DOHH2 (cell line): ENCODE measurements around the gene PRDM2.

Experiments used
- H3F3A ChIP-seq: fragments of 200-600 bp; sonication (generic), shearing (Covaris generic); 2 replicates; pipeline ENCODE4 v1.6.0; 2016; ENCODE audit warnings: antibody characterized with exemption, mild to moderate bottlenecking; ENCODE audit not compliant: control insufficient read depth, insufficient read depth
- H3K27ac ChIP-seq: fragments of 200-600 bp; sonication (generic); 2 replicates; pipeline ENCODE4 v1.5.1; 2014; ENCODE audit warnings: low read depth, mild to moderate bottlenecking, low read length, moderate library complexity
- H3K27me3 ChIP-seq: fragments of 200-600 bp; sonication (generic); 2 replicates; pipeline ENCODE4 v1.6.1; 2014; ENCODE audit warnings: mild to moderate bottlenecking, low read length, mixed read lengths; ENCODE audit not compliant: control insufficient read depth
- H3K36me3 ChIP-seq: fragments of 200-600 bp; sonication (generic); 2 replicates; pipeline ENCODE4 v1.6.1; 2014; ENCODE audit warnings: mild to moderate bottlenecking, low read length, moderate library complexity, mixed read lengths; ENCODE audit not compliant: control insufficient read depth
- H3K4me1 ChIP-seq: fragments of 200-600 bp; sonication (generic); 2 replicates; pipeline ENCODE4 v1.6.1; 2014; ENCODE audit warnings: mild to moderate bottlenecking, low read length, mixed read lengths; ENCODE audit not compliant: control insufficient read depth
- H3K4me2 ChIP-seq: fragments of 200-600 bp; sonication (generic); 2 replicates; pipeline ENCODE4 v1.6.0; 2014; ENCODE audit warnings: mild to moderate bottlenecking, low read length, moderate library complexity
- H3K4me3 ChIP-seq: fragments of 200-600 bp; sonication (generic); 2 replicates; pipeline ENCODE4 v1.5.1; 2014; ENCODE audit warnings: mild to moderate bottlenecking, low read length, mixed read lengths
- H3K79me2 ChIP-seq: fragments of 200-600 bp; sonication (generic); 2 replicates; pipeline ENCODE4 v1.6.1; 2014; ENCODE audit warnings: mild to moderate bottlenecking, low read length, mixed read lengths; ENCODE audit not compliant: control insufficient read depth
- H3K9me2 ChIP-seq: fragments of 200-600 bp; sonication (generic); replicated peaks from 2 replicates; pipeline ENCODE4 v1.6.1; 2014; ENCODE audit warnings: mild to moderate bottlenecking, low read length, mixed read lengths; ENCODE audit not compliant: control insufficient read depth
- H3K9me3 ChIP-seq: fragments of 200-600 bp; sonication (generic); 2 replicates; pipeline ENCODE4 v1.6.1; 2014; ENCODE audit warnings: antibody characterized with exemption, low read length, mixed read lengths; ENCODE audit not compliant: control insufficient read depth, insufficient read depth
- H4K20me1 ChIP-seq: fragments of 200-600 bp; sonication (generic); 2 replicates; pipeline ENCODE4 v1.6.0; 2014; ENCODE audit warnings: low read depth, mild to moderate bottlenecking, antibody characterized with exemption, low read length, moderate library complexity; ENCODE audit not compliant: control insufficient read depth, insufficient read depth
- EZH2phosphoT487 ChIP-seq: fragments of 200-600 bp; sonication (generic); IDR thresholded peaks from 2 replicates; pipeline ENCODE4 v1.6.1; 2017; ENCODE audit warnings: borderline replicate concordance, mild to moderate bottlenecking, antibody characterized with exemption, low read length, moderate library complexity, mixed read lengths
- TF ChIP-seq, protein P1 (sequence below): fragments of 200-600 bp; sonication (generic); IDR thresholded peaks from one replicate; pipeline ENCODE4 v1.5.1; 2014; ENCODE audit warnings: antibody characterized with exemption, mild to moderate bottlenecking, low read depth, low read length; ENCODE audit not compliant: poor library complexity, severe bottlenecking

Gene PRDM2

GRCh38 chr1:13820456-13820855 is 120.5 kb downstream of the PRDM2 start:
- Histone ChIP-seq H3K4me3 (no peak overlapping the region), H3K9me2 (no peaks in the 10 kb centered on the region), H3K36me3 (no peaks in the 10 kb centered on the region), H3K4me2 (no peak overlapping the region), H3K4me1 (no peaks in the 10 kb centered on the region), H3K27ac (no peak overlapping the region), H3K79me2 (no peaks in the 10 kb centered on the region), H3K9me3 (no peaks in the 10 kb centered on the region), H4K20me1 (no peaks in the 10 kb centered on the region), H3K27me3 (no peaks in the 10 kb centered on the region), H3F3A (no peaks in the 10 kb centered on the region)
- TF ChIP-seq EZH2phosphoT487: no peak
- TF ChIP-seq, protein P1, sequence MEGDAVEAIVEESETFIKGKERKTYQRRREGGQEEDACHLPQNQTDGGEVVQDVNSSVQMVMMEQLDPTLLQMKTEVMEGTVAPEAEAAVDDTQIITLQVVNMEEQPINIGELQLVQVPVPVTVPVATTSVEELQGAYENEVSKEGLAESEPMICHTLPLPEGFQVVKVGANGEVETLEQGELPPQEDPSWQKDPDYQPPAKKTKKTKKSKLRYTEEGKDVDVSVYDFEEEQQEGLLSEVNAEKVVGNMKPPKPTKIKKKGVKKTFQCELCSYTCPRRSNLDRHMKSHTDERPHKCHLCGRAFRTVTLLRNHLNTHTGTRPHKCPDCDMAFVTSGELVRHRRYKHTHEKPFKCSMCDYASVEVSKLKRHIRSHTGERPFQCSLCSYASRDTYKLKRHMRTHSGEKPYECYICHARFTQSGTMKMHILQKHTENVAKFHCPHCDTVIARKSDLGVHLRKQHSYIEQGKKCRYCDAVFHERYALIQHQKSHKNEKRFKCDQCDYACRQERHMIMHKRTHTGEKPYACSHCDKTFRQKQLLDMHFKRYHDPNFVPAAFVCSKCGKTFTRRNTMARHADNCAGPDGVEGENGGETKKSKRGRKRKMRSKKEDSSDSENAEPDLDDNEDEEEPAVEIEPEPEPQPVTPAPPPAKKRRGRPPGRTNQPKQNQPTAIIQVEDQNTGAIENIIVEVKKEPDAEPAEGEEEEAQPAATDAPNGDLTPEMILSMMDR: no peak

- TF ChIP-seq EZH2phosphoT487: no peak
- TF ChIP-seq, protein P1: no peak
- Histone ChIP-seq H3K27me3 (0 out of 2 replicates have a peak, but pooled peaks cover 4% of the 10 kb centered on the region), H4K20me1 (no peaks in the 10 kb centered on the region)
Observed at GRCh38 chr1:13823126-13823880, 123.3 kb downstream of the PRDM2 start.

GRCh38 chr1:13823936-13824335 is 123.9 kb downstream of the PRDM2 start:
- no peak for TF ChIP-seq EZH2phosphoT487
- TF ChIP-seq, protein P1: no peak
- H3K9me3 ChIP-seq: no peaks in the 10 kb centered on the region
- no peak overlapping the region for H3K4me2 ChIP-seq
- H3K36me3 ChIP-seq: no peaks in the 10 kb centered on the region
- H3K27ac ChIP-seq: no peak overlapping the region
- no peaks in the 10 kb centered on the region for H3F3A ChIP-seq
- no peak overlapping the region for H3K4me3 ChIP-seq
- 0 out of 2 replicates have a peak, but pooled peaks cover 4% of the 10 kb centered on the region for H3K27me3 ChIP-seq
- H3K9me2 ChIP-seq: no peaks in the 10 kb centered on the region
- no peaks in the 10 kb centered on the region for H3K79me2 ChIP-seq
- H3K4me1 ChIP-seq: no peaks in the 10 kb centered on the region; the same call in 1 of the 2 replicates
- no peaks in the 10 kb centered on the region for H4K20me1 ChIP-seq

More at GRCh38 chr1:13823126-13823880, 123.3 kb downstream of the PRDM2 start:
- no peaks in the 10 kb centered on the region for H3F3A ChIP-seq
- no peaks in the 10 kb centered on the region for H3K9me2 ChIP-seq
- H3K79me2 ChIP-seq: no peaks in the 10 kb centered on the region
- H3K4me2 ChIP-seq: no peak overlapping the region
- H3K36me3 ChIP-seq: no peaks in the 10 kb centered on the region
- H3K27ac ChIP-seq: no peak overlapping the region
- H3K9me3 ChIP-seq: no peaks in the 10 kb centered on the region
- H3K4me3 ChIP-seq: no peak overlapping the region
- H3K4me1 ChIP-seq: no peaks in the 10 kb centered on the region
